HG03039 (cell line): ENCODE measurements around the gene CHST2.
A peak's percentile ranks its signal among the peaks of the same experiment; 100 is the strongest.
"Not testable (repeated sequence)": the region's sequence is repeated elsewhere in the genome, so short reads cannot be mapped to it uniquely, and the experiment has no call there.

Experiments used
- ATAC-seq: cut with Tn5 transposase; IDR thresholded peaks from one replicate; pipeline ENCODE4 v1.9.1; 2021; ENCODE audit warnings: mild to moderate bottlenecking, moderate library complexity; ENCODE audit not compliant: unreplicated experiment

Gene CHST2

GRCh38 chr3:143119009-143119914 is at the start of gene CHST2:
Gene CHST2, plus strand, starts transcription at chr3:143119771. Its CDS starts 1,046 bp downstream, at chr3:143120817.
- peak; percentile 70 for ATAC-seq

GRCh38 chr3:143070977-143071551 is 48.5 kb upstream of the CHST2 start:
- no peak for ATAC-seq

DNA sequence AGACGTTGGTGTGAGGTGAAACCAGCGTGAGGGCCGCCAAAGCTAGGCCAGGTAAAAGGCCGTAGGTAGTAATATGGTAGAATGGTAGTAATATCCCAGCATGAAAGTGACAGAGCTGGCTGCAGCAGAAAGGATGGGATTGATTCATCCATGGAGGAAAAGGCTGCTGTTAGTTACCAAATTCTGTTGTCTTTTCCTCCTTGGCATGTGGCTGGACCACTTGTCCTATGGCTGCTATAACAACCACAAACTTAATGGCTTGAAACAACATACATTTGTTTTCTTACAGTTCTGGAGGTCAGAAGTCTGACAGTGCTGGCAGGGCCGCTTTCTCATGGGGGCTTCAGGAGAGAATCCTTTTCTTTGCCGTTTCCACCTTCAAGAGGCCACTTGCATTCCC is 47.8 kb upstream of the CHST2 start:
- no peak for ATAC-seq

DNA sequence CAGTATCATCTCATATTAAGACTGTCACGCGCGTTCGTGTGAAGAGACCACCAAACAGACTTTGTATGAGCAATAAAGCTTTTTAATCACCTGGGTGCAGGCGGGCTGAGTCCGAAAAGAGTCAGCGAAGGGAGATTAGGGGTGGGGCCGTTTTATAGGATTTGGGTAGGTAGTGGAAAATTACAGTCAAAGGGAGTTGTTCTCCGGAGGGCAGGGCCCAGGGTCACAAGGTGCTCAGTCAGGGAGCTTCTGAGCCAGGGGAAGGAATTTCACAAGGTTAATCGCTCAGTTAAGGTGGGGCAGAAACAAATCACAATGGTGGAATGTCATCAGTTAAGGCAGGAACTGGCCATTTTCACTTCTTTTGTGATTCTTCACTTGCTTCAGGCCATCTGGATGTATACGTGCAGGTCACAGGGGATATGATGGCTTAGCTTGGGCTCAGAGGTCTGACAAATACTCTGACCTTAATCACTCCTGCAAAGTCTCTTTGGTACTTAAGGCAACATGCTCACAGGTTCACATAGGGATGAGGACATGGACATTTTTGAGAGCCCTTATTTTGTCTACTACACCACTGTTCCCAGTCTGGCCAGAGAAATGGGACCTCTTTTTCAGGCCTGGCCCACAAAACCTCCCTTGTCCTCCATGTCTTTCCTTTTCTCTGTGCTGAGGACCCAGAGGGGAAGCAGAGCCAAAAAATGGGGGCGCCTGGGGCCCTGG is 47.1 kb upstream of the CHST2 start:
- ATAC-seq: not testable (repeated sequence)

- ATAC-seq: not testable (repeated sequence)
Measured at GRCh38 chr3:143073541-143073940, 46.0 kb upstream of the CHST2 start.

- not testable (repeated sequence) for ATAC-seq
Measured at GRCh38 chr3:143073983-143074382, 45.6 kb upstream of the CHST2 start.

GRCh38 chr3:143078883-143079282 is 40.7 kb upstream of the CHST2 start:
- ATAC-seq: no peak

GRCh38 chr3:143080196-143080595 is 39.4 kb upstream of the CHST2 start:
- no peak for ATAC-seq

DNA sequence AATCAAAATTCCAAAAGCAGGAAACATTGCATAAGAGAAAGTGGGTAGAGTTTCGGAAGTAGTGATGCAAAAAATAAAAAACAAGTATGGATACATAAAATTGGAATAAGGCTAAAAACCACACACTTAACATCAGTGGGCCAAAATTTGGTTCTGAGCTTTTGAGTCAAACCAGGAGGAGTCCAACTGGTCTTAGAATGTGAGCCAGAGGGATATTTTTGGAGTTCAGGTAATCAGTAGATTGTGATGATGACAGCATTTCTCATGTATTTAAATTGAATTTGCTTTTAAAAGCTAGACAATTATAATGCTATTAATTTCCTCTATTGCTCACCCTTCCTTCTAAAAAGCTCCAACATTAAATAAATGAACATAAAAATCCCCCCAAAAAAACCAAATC is 38.2 kb upstream of the CHST2 start:
- ATAC-seq: no peak

- ATAC-seq: peak; percentile 70
Measured at GRCh38 chr3:143081844-143082778, 37.5 kb upstream of the CHST2 start.

DNA sequence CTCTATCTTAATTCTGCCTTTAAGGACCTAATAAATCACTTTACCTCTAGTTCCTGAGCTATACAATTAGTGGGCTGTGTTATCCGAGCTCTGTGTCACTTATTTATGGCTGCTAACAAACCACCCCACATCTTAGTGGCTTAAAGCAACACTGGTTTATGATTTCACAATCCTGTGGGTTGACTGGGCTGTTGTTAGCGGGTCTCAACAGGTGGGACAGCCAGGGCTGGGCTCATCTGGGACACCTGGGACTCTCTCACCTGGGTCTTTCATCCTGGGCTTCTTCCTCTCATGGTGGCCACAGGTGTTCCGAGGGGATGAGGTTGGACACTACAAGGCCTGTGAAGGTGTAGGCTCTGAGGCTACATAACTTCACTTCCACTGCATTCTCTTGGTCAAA is 35.8 kb upstream of the CHST2 start:
- ATAC-seq: no peak

GRCh38 chr3:143084856-143085731 is 34.5 kb upstream of the CHST2 start:
- peak; percentile 31 for ATAC-seq

DNA sequence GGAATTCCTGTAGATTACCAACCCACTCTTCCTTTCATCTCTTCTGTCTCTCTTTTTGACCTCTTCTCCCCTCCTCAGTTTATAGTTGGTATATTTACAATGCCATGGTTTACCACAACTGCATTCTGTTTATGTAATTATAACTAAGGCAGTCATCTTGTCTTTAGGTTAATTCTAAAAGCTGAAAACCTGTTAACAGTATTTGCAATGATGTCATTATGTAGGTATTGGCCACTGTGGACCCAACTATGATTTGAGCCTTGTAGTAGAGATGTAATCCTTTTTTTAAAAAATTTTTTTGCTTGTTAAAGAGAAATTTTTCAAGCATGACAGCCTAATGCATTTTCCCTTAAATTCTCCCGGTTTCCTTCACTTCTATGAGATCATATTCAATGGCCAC is 30.7 kb upstream of the CHST2 start:
- no peak for ATAC-seq

DNA sequence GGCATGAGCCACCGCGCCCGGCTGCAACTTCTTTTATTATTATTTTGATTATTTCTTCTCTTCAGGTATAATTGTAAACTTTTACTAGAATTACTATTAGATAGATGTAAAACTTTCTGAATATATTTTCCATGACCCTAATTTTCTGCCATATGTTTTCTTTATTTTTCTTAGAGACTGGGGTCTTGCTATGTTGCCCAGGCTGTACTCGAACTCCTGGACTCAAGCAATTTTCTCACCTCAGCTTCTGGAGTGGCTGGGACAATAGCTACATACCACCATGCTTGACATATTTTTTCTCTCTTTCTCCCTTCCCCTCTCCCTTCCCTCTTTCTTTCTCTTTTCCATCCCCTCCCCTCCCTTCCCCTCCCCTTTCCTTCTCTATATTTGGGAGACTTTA is 29.6 kb upstream of the CHST2 start:
- no peak for ATAC-seq

DNA sequence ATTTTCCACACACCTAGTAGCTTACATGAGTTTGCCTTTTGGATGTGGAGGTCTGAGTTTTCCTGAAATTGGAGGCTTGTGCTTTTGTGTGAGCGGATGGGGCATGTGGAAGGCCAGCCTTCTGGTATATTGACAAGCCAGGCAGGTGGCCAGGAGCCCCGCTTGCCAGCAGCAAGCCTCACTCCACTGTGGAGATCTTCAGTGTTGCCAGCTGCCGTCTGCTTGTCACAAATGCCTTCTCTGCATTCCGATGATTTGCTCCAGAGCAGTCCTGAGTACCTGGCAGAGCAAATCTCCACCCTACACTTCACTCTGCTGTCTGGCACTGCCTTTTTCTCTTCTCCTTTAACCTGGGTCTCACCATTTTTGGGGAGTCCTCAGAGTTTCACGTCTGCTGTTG is 29.1 kb upstream of the CHST2 start:
- no peak for ATAC-seq

GRCh38 chr3:143090976-143091837 is 28.4 kb upstream of the CHST2 start:
- no peak for ATAC-seq

GRCh38 chr3:143092191-143092590 is 27.4 kb upstream of the CHST2 start:
- no peak for ATAC-seq

DNA sequence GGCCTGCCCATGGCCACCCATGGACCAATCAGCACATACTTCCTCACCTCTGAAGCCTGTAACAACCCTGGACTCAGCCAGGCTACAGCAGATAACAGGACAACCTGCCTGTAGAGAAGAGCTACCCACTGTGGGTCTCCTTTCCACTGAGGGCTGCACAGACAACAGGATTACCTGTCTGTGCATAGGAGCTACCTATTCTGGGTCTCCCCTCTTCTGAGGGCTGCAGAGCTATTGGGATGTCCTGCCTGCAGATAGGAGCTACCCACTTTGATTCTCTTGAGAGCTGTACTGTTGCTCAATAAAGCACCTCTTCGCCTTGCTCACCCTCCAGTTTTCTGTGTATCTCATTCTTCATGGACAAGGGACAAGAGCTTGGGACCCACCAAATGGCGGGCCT is 23.8 kb upstream of the CHST2 start:
- ATAC-seq: no peak
